ENCODE results near the gene PARD6G.

PARD6G gene

DNA sequence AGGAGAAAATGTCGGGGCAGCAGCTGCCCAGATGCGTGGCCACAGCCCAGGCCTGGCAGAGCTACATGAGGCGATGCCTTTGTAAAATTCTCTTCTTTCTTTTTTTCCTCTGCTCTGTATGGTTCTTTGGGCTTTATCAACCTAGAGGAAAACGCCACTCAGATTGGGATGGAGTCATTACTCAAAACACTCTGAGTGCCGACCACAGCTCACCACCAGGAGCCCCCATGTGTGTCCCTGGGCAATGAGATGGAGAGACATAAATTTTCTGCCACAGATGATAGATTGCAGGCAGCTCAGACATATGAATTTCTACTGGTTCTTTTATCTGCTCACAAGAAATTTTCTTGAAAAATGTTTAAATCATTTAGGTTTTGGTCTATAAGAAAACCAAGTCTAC is 56.0 kb downstream of the PARD6G start:
- DNase-seq (ENCODE audit: low read depth in 2 of 3, low spot score in 1 of 3): no peak

DNA sequence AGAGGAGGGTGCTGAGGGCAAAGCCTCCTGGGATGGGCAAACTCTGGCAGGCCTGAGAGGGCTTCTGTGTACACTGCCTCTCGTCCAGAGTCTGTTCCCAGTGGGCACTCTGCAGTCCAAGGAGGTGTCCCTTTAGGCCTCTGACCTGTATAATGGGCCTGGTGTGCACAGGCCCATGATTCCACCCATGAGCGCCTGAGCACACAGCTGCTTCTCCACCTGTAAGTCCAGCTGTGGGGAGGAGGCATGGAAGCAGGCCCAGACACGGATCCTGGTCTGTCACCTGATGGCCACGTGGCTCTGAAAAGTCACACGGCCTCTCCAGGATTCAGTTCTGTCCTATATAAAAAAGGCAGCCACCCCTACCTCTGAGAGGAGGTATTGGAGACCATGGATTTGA is 57.0 kb downstream of the PARD6G start:
- no peak for DNase-seq (ENCODE audit: low read depth in 2 of 3, low spot score in 1 of 3)

DNA sequence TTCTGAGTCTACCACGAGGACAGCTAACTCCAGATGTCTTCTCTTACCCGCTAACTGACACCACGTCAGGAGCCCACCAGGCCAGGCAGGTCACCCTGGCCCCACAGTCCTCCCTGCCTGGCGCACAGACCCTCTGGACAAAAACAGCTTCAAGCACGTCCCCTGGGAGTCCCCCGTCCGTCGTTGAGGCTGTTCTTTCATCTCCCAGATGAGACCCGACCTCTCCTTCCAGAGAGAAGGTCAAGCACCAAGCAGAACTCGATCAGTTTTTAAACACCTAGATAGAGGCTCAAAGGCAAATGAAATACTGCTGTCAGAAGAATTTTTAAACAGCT is 57.8 kb downstream of the PARD6G start:
- no peak for DNase-seq (ENCODE audit: low read depth in 2 of 3, low spot score in 1 of 3)

DNA sequence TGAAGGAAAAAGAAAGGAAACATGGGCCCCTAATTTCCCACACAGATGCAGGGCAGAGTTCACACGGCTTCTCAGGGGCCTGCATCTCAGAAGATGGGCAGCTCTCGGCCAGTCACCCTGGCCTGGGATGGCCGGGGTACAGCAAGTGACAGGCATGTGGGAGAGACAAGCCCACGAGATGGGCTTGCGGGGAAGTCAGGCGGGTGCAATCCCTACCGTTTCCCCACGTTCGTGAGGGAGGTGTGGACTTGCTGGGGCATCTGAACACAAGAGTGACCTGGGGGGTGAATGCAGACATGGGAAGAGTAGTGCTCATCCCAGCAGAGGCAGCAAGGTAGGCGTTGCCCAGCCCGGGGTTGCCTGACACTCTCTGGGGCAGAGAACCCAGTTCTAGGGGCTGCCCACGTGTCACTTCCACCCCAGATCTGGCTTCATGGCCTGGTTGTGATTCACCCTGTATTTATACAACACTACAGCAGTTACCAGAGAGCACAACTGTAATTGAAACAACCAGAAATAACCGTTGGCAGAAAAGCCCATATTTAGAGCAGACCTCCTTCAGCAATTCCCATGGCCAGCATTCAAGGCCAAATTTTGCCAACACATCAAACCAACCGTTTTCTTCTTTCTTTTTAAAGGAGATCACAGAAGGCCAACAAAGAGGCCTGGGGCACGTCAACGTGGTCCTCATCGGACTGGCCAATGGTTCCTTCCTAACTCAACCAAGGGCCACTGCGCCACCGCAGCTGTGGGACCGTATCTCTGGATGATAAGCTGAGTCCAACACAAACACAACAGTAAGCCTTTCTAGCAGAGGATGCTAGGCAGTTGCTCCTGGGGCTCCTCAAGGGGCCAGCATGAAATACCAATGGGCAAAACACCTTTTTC is 58.4 kb downstream of the PARD6G start:
- no peak for DNase-seq (ENCODE audit: low read depth in 2 of 3, low spot score in 1 of 3)

DNA sequence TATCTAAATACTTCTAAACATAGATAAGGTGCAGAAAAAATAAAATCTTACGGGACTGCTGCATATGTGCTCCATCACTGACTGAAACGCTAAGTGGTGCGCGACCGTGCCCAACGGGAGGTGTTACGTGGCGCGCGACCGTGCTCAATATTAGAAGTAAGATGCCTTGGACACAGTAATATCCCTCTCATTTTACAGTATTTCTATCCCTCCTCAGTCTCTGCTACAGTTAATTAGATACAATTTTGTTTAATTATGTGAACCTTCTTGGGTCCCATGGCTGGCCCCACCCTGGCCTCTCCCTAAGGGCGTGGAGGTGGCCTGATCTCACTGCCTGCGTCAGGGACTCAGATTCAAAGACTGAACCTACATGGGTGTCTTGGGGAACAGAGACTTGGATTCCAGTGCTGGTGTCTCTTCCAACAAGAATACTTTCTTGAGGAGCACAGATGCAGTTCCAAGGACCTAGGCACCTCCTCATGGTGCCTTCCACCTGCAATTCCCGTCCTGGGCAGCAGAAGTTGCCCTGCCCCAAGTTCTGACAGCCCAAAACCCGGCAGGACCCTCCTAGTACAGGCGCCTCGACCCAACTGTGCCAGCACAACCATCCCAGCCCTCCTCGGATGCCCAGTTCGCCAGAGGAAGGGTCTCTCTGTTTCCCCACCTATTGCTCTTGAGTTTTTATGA is 59.2 kb downstream of the PARD6G start:
- DNase-seq (ENCODE audit: low read depth in 2 of 3, low spot score in 1 of 3): no peak

DNA sequence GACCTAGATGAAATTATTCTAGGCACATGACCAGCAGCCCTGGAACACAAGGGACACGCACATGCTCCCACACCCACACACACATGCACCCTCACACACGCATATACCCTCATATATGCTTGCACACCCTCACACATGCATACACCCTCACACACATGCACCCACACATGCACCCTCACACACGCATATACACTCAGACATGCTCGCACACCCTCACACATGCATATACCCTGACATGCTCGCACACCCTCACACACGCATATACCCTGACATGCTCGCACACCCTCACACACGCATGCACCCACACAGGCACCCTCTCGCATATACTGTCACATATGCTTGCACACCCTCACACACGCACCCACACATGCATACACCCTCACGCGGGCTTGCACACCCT is 61.8 kb downstream of the PARD6G start:
- no peak for DNase-seq (ENCODE audit: low read depth in 2 of 3, low spot score in 1 of 3)

DNA sequence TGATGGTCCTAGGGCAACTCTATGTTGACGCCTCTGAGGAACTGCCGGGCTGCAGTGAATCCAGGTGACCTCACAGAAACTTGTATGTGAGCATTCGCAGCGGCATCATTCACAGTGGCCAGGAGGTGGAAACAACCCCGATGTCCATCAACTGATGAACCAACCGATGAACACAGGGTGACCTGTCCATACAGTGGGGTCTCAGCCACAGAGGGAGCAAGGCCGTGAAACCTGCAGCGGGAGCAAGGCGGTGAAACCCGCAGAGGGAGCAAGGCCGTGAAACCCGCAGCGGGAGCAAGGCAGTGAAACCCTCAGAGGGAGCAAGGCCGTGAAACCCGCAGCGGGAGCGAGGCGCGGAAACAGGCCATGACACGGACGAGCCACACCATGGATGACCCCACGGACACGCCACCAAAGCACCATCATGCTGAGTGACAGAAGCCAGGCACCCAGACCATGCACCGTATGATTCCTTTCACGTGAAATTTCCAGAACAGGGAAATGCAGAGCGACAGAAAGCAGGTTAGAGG is 63.0 kb downstream of the PARD6G start:
- no peak for DNase-seq (ENCODE audit: low read depth in 2 of 3, low spot score in 1 of 3)

DNA sequence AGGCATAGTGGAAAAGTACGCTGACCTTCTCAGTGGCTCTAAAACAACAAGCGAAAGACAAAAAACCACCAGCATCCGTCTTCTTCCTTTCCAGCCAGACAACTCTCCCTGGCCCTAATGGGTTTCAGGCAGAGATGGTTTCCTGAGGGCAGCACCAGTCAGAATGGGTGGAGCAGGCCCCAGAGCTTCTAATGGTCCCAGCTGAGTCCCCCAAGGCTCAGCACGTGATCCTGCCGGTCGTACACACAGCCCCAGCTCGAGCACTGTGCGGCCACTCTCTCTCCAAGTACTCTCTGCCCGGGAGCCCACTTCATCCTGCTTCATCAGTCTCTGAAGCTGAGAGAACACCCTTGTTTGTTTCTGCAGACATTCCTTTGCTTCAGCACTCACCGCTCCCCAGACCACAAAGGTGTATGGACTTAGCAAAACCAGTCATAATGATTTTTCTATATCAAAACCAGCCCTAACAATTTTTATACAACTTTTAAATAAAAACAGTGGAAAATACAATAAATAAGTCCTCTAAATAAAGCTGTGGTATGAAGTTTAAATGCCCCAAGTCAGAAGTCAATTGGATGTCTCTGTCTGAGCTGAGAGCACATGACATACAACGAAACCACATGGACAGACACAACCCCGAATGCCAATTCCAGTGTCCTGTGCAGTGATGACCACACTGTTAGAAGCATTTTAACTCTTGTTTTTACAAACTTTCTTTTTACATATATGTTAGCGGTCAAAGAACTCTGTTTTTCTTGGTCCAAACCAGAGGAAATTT is 63.9 kb downstream of the PARD6G start:
- DNase-seq (ENCODE audit: low read depth in 2 of 3, low spot score in 1 of 3): no peak

DNA sequence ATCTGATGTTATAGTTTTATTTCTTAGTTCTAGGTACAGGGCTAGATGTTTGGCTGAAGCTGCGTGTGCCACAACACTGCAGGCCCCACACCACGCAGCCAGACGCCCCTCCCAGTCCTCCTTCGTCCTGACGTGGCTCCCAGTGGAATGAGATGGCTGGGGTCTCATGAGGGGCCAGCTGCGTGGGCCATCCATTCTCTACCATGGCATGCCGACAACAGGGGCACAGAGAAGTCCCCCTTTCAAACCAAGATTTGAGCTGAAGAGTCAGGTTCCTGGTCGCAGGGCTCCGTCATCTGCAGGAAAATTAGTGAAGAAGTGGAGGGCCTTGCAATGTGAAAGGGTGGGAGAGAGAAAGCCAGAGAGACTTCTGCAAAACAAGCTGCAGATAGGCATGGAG is 64.5 kb downstream of the PARD6G start:
- no peak for DNase-seq (ENCODE audit: low read depth in 2 of 3, low spot score in 1 of 3)

DNA sequence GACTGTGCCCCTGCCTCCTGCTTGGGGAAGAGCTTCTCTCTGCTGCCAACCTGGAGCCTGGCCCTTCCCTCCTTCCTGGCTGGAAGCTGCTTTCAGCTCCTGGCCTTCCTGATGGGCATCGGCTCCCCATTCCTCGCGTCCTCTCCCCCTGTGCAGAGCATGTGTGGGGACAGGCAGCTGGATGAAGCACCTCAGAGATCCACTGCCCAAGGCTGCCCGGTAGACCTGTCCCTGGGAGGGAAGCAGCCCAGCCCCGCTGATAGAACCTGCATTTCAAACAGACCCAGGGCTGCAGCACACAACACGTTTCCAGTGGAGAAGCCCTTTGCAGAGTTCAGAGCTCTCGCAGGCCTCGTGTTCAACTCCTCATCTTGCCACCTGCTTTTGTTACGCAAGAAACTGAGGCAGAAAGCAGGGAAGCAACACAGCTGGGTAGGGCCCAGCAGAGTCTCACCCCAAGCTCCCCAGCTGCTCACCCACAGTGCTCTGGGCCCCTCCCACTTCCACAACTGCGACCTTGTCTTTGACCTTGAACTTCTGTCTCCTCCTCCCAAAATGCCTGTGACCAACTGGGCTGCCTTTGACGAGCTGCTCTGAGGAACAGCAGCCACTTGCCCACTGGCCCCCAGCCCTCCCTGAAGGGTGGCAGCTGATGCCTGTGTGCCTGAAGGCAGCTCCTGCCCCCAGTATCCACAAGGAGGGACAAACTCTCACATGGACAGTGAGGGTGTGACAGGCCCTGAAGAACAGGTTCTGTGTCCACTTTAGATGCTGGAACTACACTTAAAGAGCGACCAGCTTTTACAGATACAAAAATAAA is 65.5 kb downstream of the PARD6G start:
- DNase-seq (ENCODE audit: low read depth in 2 of 3, low spot score in 1 of 3): no peak

DNA sequence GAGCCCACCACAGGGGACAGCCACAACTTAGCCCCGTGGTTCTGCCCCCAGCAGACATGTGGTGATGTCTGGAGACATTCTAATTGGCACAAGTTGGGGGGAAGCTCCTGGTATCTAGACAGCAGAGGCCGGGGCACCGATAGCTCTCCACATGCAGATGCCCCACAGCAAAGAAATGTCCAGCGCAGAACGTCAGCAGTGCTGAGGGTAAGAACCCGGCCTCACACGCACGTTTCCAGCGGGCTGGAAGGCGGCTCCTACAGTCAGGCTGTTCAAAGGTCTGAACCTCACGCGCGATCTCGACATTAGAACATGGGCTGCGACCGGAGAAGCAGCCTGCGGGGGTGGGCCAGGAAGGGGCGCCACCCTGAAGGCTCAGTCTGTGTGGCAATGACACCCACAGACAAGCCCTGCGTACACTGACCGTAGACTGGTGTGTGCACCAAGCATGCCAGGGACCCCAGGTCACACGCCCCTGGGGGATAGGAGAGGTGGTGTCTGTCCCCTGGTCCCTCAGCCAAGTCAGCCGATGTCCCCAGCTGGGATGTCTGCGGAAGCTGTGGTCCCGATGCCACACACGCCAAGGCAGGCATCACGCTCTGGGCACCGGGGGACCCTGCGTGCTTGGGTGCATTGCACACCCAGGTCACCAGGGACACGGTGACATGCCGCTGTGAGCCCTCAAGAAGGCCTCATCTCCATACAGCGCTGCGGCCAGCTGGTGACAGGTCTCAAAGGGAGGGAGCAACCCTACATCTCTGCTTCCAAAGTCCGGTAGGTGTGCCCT is 66.3 kb downstream of the PARD6G start:
- DNase-seq (ENCODE audit: low read depth in 2 of 3, low spot score in 1 of 3): no peak

DNA sequence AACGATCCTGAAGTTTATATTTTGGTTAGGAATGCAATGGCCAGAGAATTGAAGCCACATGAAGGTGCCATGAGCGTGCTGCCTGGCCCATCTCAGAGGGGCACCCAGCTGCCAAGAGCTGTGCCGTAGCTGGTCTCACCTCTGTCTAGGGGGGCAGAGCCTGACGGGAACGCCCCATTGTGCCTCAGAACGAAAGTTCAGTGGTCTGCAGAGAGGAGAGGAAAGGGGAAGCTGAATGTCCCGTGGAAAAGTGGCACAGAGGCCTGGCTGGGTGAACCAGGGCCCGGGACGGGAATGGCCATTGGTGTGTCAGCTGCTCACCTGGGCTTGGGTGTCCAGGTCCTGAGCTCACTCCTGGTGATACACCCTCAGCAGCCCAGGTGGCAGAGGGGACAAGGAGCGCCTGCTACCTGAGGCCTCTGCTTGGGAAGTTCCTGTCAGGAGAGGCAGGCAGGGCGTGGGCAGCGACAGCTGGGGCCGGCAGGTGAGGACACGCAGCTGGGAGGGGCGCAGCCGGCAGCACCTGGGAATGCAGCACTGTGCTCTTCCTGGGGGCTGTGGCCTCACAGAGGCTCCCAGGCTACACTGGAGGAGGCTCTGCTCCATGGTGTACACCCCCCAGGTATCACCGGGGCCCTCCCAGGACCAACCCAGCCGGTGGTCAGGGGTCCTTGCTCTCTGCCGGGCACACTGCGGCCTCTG is 67.3 kb downstream of the PARD6G start:
- no peak for DNase-seq (ENCODE audit: low read depth in 2 of 3, low spot score in 1 of 3)

DNA sequence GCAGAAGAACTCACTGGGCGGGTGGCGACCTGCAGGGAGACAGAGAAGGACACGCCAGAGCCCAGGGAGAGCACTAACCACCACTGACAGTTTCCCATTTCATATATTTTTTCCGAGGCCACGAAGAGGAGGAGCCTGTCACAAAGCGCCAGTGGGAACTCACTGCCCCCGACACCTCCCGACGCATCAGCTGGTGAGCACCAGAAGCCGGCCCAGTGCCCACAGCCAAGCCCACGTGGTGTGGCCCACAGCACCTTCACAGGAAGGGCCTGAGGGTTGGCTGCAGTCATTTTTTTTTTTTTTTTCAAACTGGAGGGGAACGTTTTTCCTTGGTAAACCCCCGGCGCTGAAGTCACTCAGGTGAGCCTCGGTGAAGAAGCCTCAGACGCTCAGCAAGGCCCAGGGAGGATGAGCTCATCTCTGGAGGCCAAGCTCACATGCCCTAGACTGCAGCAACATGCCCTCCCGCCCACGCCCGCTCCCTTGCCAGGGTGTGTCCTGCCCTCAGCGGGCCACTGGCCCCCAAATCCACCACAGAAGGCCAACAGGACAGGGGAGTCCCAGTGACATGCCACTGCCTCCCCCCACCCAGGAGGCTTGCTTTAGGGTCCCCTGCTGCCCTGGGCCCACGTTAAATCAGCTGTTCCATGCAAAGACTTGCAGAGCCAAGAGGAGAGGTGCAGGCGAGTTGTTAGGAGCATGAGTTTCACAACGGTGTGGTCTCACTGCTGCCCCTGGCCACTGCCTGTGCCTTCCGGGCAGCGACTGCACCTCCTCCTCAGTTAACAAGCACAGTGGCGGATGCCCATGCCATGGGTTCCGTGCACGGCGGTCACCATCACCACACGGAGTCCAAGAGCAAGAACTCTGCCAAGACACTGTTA is 68.1 kb downstream of the PARD6G start:
- no peak for DNase-seq (ENCODE audit: low read depth in 2 of 3, low spot score in 1 of 3)

DNA sequence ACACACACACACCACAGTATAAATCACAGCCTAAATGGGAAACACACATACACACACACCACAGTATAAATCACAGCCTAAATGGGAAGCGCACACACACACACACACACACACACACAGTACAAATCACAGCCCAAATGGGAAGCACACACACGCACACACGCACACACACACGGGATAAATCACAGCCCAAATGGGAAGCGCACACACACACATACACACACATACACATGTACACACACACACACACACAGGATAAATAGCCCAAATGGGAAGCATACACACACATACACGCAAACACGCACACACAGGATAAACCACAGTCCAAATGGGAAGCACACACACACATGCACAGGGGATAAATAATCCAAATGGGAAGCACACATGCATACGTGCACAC is 70.2 kb downstream of the PARD6G start:
- DNase-seq (ENCODE audit: low read depth in 2 of 3, low spot score in 1 of 3): no peak

DNA sequence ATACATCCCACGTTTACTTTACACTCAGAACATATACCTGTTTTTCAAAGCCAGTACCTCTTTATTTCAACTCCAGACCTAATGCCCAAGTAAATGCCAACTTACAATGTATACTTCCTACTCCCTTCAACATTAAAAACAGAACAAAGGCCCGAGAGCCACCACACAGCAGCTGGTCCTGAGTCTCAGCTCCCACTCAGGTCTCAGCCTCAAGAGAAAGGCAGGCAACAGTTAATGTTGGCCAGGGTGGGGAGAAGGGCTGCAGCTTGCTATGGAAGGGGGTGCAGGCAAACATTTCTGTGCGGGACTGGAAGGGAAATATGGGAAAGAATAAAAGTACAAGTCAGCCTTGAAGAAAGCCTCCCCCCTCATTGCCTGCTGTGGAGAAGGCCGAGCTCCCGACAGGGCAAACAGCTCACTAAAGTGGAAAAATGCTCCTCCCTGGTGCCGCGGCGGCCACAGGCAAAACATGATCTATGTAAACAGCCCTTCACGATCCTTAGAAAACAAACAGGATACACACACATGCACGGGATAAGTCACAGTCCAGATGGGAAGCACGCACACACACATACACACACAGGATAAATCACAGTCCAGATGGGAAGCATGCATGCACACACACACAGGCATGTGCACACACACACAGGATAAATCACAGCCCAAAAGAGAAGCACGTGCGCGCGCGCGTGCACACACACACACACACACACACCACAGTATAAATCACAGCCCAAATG is 70.8 kb downstream of the PARD6G start:
- no peak for DNase-seq (ENCODE audit: low read depth in 2 of 3, low spot score in 1 of 3)

DNA sequence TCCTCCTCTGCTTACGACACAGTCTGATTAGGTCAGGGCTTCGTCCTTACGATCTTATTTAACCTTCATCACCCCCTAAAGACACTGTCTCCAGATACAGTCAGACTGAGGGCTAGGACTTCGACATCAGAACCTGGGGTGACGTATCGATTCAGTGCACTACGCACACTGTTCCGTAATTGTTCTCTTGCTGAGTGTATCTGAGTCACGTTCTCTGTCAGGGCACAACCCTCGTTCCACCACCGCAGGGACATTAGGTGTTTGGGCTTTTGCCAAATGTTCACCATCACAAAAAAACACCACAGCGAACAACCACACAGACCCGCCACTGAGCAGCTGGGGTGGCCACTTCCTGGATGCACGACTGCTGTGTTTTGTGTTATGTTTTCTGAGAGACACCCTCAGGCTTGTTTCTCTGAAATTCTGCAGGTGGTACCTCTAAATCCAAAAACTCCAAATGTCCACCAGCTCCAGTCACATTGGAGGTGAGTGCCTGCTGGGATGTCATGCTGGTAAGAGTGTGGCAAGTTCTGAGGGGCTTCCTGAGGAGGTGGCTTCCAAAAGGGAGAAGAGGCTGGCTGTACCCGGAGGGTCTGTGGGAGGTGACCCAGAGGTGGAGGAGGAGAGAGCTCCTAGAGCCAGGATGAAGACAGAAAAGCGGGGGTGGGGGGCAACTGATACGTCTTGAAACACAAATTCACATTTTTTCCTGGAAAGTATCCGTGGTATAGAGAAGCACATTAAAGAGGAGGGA is 71.7 kb downstream of the PARD6G start:
- peak in 1 of 3 donors; percentile 8 for DNase-seq (ENCODE audit: low read depth in 2 of 3, low spot score in 1 of 3)

DNA sequence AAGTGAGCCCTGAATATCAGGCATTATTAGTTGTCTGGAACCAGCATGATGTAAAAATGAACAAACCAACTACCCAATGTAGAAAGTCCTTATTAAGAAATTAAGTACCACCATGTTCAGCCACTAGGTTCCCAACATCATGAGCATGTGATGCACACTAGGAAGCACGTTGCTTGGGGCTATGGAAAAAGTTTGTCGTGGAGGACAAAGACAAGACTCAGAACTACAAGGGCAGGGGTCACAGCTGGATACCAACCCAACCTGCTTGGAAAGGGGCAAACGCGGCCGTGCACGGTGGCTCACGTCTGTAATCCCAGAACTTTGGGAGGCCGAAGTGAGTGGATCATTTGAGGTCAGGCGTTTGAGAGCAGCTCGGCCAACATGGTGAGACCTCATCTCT is 74.3 kb downstream of the PARD6G start:
- DNase-seq (ENCODE audit: low read depth in 2 of 3, low spot score in 1 of 3): no peak

Measured in stimulated activated CD4-positive, alpha-beta T cell treated with anti-CD3 and anti-CD28 coated beads, Interleukin-12 subunit alpha, Interleukin-12 subunit beta, amount 100 ng/mL, for 48 hours (primary cell).